HepG2 (cell line): ENCODE results near the gene DBN1. TPM values are rescaled to one million over a fixed set of nuclear protein-coding genes. Genes with fewer than 3 reads are reported as not detected.

ENCODE experiments used
- ATAC-seq: fragments of 200-7000 bp; cut with Tn5 transposase; 3 replicates; pipeline ENCODE4 v1.9.1; 2020; ENCODE audit warnings: mild to moderate bottlenecking, moderate library complexity
- BruUV-seq: library from RNA; stranded (reverse); fragments of 400-500 nt; replicated peaks from 2 replicates; lab custom pipeline; 2021; lab: Mats Ljungman, UMichigan
- CTCF ChIA-PET: fragments of 300-600 bp; formaldehyde crosslinking; extraction: SDS; loops from one replicate; lab custom pipeline; 2021; ENCODE audit warnings: low total read pairs, inconsistent platforms, low intra/inter-chr PET ratio; lab: Yijun Ruan, JAX
- POLR2A ChIA-PET: fragments of 350-600 bp; sonication (Branson Sonifier 250); formaldehyde crosslinking; loops from one replicate; lab custom pipeline; 2020; ENCODE audit warnings: antibody characterized with exemption, inconsistent platforms; lab: Yijun Ruan, JAX
- DNase-seq: peaks from one replicate; pipeline ENCODE4 v3.0.0-alpha.2; 2015; ENCODE audit warnings: low spot score
- FAIRE-seq: peaks from 3 replicates; lab custom pipeline; 2011; peaks lifted over from hg19 to GRCh38; lab: Jason Lieb, UNC
- H2AFZ ChIP-seq: one replicate; pipeline ENCODE4 v1.6.1; 2011; ENCODE audit warnings: low read length, inconsistent platforms
- H3K27ac ChIP-seq: fragments of 300-600 bp; 3 replicates; pipeline ENCODE4 v1.8.0; 2011; ENCODE audit warnings: mixed run types, mild to moderate bottlenecking, mixed read lengths, low read length, inconsistent platforms; ENCODE audit not compliant: insufficient read depth; ENCODE audit errors: extremely low read length
- H3K27me3 ChIP-seq, 2 experiments: fragments of 200-600 bp in 1 of 2; 2 replicates in 1 of 2; 3 replicates in 1 of 2; pipeline versions ENCODE4 v1.6.0 to v1.8.0; 2011; ENCODE audit warnings: low read length in 2 of 2, mild to moderate bottlenecking in 2 of 2, moderate library complexity in 2 of 2, inconsistent platforms in 1 of 2; ENCODE audit not compliant: insufficient read depth in 2 of 2, control insufficient read depth in 1 of 2
- H3K36me3 ChIP-seq, 2 experiments: fragments of 200-600 bp in 1 of 2; replicated peaks in 1 of 2; 2 replicates in 1 of 2; 3 replicates in 1 of 2; pipeline versions ENCODE4 v1.5.1 to v1.8.0; 2011; ENCODE audit warnings: low read length in 2 of 2, inconsistent platforms in 1 of 2; ENCODE audit not compliant: insufficient read depth in 2 of 2, control insufficient read depth in 1 of 2
- H3K4me1 ChIP-seq: 2 replicates; pipeline ENCODE4 v1.5.1; 2012; ENCODE audit warnings: low read length, inconsistent platforms; ENCODE audit not compliant: insufficient read depth
- H3K4me2 ChIP-seq: 2 replicates; pipeline ENCODE4 v1.6.0; 2011; ENCODE audit warnings: low read depth, low read length, inconsistent platforms
- H3K4me3 ChIP-seq, 3 experiments: fragments of 200-600 bp in 1 of 3; sonication (generic), shearing (Covaris generic) in 1 of 3; replicated peaks in 1 of 3; 2 replicates each; pipeline ENCODE4 v1.5.1; 2011 to 2016; ENCODE audit warnings: low read length in 3 of 3, inconsistent platforms in 2 of 3, low read depth in 2 of 3, mild to moderate bottlenecking in 2 of 3, control low read depth in 1 of 3, mixed read lengths in 1 of 3; ENCODE audit not compliant: insufficient read depth in 1 of 3
- H3K79me2 ChIP-seq: one replicate; pipeline ENCODE4 v1.6.1; 2011; ENCODE audit warnings: low read length, inconsistent platforms; ENCODE audit not compliant: insufficient read depth
- H3K9ac ChIP-seq: 2 replicates; pipeline ENCODE4 v1.6.0; 2011; ENCODE audit warnings: mild to moderate bottlenecking, low read depth, low read length, inconsistent platforms; ENCODE audit not compliant: insufficient read depth
- H3K9me3 ChIP-seq: 2 replicates; pipeline ENCODE4 v1.5.1; 2012; ENCODE audit warnings: mild to moderate bottlenecking, low read length
- H4K20me1 ChIP-seq: 2 replicates; pipeline ENCODE4 v1.6.0; 2011; ENCODE audit warnings: inconsistent platforms, mild to moderate bottlenecking, low read length, moderate library complexity; ENCODE audit not compliant: insufficient read depth
- AGO1 ChIP-seq: fragments of 200-400 bp; formaldehyde crosslinking; IDR thresholded peaks from 2 replicates; pipeline ENCODE4 v1.6.1; 2017; ENCODE audit warnings: mild to moderate bottlenecking, low read depth, low read length, moderate library complexity; ENCODE audit not compliant: poor library complexity, severe bottlenecking
- AGO2 ChIP-seq: fragments of 200-400 bp; formaldehyde crosslinking; optimal IDR thresholded peaks from 2 replicates; pipeline ENCODE3; 2017; ENCODE audit warnings: mild to moderate bottlenecking, low read depth, low read length, moderate library complexity
- KDM3A ChIP-seq: IDR thresholded peaks from 2 replicates; pipeline ENCODE4 v1.6.1; 2018; ENCODE audit warnings: low read depth, missing compliant biosample characterization
- KLF16 ChIP-seq, 2 experiments: sonication (generic) in 1 of 2; formaldehyde crosslinking in 1 of 2; IDR thresholded peaks; 2 replicates each; pipeline versions ENCODE4 v1.6.1 to v1.8.0; 2016 to 2023; ENCODE audit warnings: missing genetic modification reagents in 2 of 2, missing compliant biosample characterization in 1 of 2
- POLR2G ChIP-seq: fragments of 200-400 bp; formaldehyde crosslinking; IDR thresholded peaks from 2 replicates; pipeline ENCODE4 v1.6.1; 2018; ENCODE audit warnings: mild to moderate bottlenecking, low read depth, low read length, moderate library complexity
- RBM22 ChIP-seq: fragments of 200-400 bp; formaldehyde crosslinking; optimal IDR thresholded peaks from 2 replicates; pipeline ENCODE3; 2017; ENCODE audit warnings: mild to moderate bottlenecking, low read length, moderate library complexity
- REL ChIP-seq: sonication (generic); formaldehyde crosslinking; conservative IDR thresholded peaks from 2 replicates; pipeline ENCODE4 v1.8.0; 2022; ENCODE audit warnings: mild to moderate bottlenecking, missing genetic modification reagents, moderate library complexity
- RORA ChIP-seq: sonication (generic); formaldehyde crosslinking; IDR thresholded peaks from 2 replicates; pipeline ENCODE4 v1.5.0; 2020; ENCODE audit warnings: mild to moderate bottlenecking, missing genetic modification reagents, moderate library complexity
- ZNF296 ChIP-seq: sonication (generic); formaldehyde crosslinking; conservative IDR thresholded peaks from 2 replicates; pipeline ENCODE4 v1.5.0; 2020; ENCODE audit warnings: mild to moderate bottlenecking, missing genetic modification reagents
- ZNF354B ChIP-seq: sonication (generic); formaldehyde crosslinking; IDR thresholded peaks from 2 replicates; pipeline ENCODE4 v1.8.0; 2022; ENCODE audit warnings: mild to moderate bottlenecking, missing genetic modification reagents
- ZNF598 ChIP-seq: sonication (generic); formaldehyde crosslinking; IDR thresholded peaks from 2 replicates; pipeline ENCODE4 v1.5.1; 2020; ENCODE audit warnings: mild to moderate bottlenecking, missing genetic modification reagents, borderline replicate concordance
- ZNF660 ChIP-seq: sonication (generic); formaldehyde crosslinking; IDR thresholded peaks from 2 replicates; pipeline ENCODE4 v1.5.1; 2020; ENCODE audit warnings: mild to moderate bottlenecking, low read depth, missing genetic modification reagents, borderline replicate concordance
- ZNF720 ChIP-seq: sonication (generic); formaldehyde crosslinking; IDR thresholded peaks from 2 replicates; pipeline ENCODE4 v1.4.0; 2020; ENCODE audit warnings: missing genetic modification reagents
- WGBS: methylation state at CpG from one replicate; pipeline ENCODE4 v1.1.6; 2017; ENCODE audit warnings: low lambda C conversion rate; 5-methylcytosine and 5-hydroxymethylcytosine counted together
- in situ Hi-C: cut with HindIII; loops from 2 replicates; pipeline ENCODE4 v1.10.0; 2017; ENCODE audit warnings: low pct_unique_long_range_greater_than_20kb; ENCODE audit not compliant: extremely low pct_ligation_motif_present
- intact Hi-C: fragments of 100-400 bp; cut with micrococcal nuclease; formaldehyde crosslinking; loops from one replicate; pipeline ENCODE4 v1.10.0; 2022; ENCODE audit not compliant: unreplicated experiment
- polyA plus RNA-seq, 8 experiments: library from polyadenylated mRNA; depleted of rRNA in 3 of 8; stranded (reverse) in 7 of 8; unstranded in 1 of 8; fragments of >200 nt; fragmentation: Illumina TruSeq in 4 of 8; extraction: Trizol in 4 of 8; gene quantifications; 2 replicates each; pipeline versions ENCODE4 v1.2.1 to v1.2.3, GENCODE V29; 2011 to 2016; ENCODE audit warnings: low read depth in 4 of 8, missing spikeins in 1 of 8, mixed read lengths in 1 of 8; ENCODE audit not compliant: insufficient read depth in 1 of 8
- total RNA-seq, 5 experiments: library from RNA; depleted of rRNA; stranded (reverse); fragments of >200 nt; fragmentation: Illumina TruSeq; extraction: Trizol; gene quantifications; 2 replicates each; pipeline ENCODE4 v1.2.3, GENCODE V29; 2016; ENCODE audit warnings: low read depth in 1 of 5
- TF ChIP-seq, protein P1 (sequence below): sonication (generic); formaldehyde crosslinking; IDR thresholded peaks from 2 replicates; pipeline ENCODE4 v1.5.0; 2020; ENCODE audit warnings: missing genetic modification reagents
- TF ChIP-seq, protein P2 (sequence below): sonication (generic); formaldehyde crosslinking; IDR thresholded peaks from 2 replicates; pipeline ENCODE4 v1.4.0; 2020; ENCODE audit warnings: missing genetic modification reagents, low read depth, mild to moderate bottlenecking, borderline replicate concordance
- TF ChIP-seq, protein P3 (sequence below): sonication (generic); formaldehyde crosslinking; IDR thresholded peaks from 2 replicates; pipeline ENCODE4 v1.5.1; 2020; ENCODE audit warnings: mild to moderate bottlenecking, missing genetic modification reagents

DBN1 gene
- total and polyA plus RNA-seq, 2 of the 13 experiments (the other 11 are each of a cell fraction or from before 2014, with no cell fraction given), result 27.0 to 37.3 TPM

DNA sequence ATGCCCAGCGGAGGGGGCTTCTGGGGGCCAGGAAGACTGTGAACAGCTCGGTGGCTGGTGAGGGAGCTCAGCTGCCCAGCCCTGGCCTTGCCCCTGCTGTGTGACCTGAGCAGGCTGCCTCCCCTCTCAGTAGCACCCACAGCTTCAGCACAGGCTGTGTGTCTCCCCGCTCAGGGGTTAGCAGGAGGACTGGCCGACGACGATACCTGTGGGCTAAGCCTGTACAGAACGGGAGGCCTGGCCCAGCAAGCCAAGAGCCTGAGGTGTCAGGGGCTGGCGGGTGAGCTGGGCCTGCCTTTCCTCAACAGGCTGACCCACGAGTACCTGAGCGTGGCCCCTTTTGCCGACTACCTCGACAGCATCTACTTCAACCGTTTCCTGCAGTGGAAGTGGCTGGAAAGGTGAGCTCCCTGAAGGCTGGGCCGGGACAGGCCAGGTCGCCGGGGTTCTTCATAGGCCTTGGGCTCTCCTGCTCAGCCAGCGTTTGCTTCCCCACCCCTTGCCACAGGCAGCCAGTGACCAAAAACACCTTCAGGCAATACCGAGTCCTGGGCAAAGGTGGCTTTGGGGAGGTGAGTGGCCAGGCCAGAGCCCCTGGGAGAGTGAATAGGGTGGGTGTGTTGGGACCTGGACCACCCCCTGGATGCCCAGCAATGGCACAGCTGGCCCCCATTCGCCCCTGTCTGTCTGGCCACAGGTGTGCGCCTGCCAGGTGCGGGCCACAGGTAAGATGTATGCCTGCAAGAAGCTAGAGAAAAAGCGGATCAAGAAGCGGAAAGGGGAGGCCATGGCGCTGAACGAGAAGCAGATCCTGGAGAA, 40.4 kb downstream of the DBN1 start:
- no peak for DNase-seq
- POLR2A ChIA-PET, result interaction anchor here (0.7 kb wide), 1 partner anchor 65 kb away, joined by 3 read pairs; the partner anchor contains the start of gene PDLIM7
- H2AFZ ChIP-seq, result no peak overlapping the region
- no peaks in the 10 kb centered on the region for H3K27me3 ChIP-seq
- FAIRE-seq, result no peak
- H3K4me1 ChIP-seq, result peaks cover 46% of the 10 kb centered on the region
- H3K9ac ChIP-seq, result no peak overlapping the region
- CTCF ChIA-PET, result no interaction called here
- intact Hi-C loops (no loop called here), in situ Hi-C loops (no loop called here)
- BruUV-seq, result no TSS peak
- no peaks in the 10 kb centered on the region for H4K20me1 ChIP-seq
- no peak for TF ChIP-seq ZNF660 (CRISPR knock-in tag)
- 0 out of 2 replicates have a peak, but pooled peaks have one; percentile 34 for TF ChIP-seq POLR2G
- peak; percentile 24 for TF ChIP-seq AGO1
- TF ChIP-seq RBM22, result peak; percentile 69
- TF ChIP-seq, protein P1, sequence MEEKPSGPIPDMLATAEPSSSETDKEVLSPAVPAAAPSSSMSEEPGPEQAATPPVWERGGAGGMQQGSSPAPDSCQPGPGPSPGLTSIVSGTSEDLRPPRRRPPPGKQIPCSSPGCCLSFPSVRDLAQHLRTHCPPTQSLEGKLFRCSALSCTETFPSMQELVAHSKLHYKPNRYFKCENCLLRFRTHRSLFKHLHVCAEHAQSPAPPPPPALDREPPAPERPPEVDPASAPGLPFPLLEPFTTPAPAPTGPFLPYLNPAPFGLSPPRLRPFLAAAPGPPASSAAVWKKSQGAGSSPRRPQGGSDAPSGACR, result no peak
- no peak for TF ChIP-seq REL (CRISPR knock-in tag)
- TF ChIP-seq ZNF296, result no peak
- TF ChIP-seq KDM3A, result no peak
- TF ChIP-seq ZNF354B (CRISPR knock-in tag), result no peak
- TF ChIP-seq AGO2, result peak; percentile 79
- TF ChIP-seq, protein P2, sequence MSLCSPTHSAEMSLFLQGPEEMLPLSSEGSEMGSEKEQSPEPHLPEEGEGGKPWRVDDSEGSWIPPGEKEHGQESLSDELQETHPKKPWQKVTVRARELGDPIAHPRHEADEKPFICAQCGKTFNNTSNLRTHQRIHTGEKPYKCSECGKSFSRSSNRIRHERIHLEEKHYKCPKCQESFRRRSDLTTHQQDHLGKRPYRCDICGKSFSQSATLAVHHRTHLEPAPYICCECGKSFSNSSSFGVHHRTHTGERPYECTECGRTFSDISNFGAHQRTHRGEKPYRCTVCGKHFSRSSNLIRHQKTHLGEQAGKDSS (CRISPR knock-in tag), result no peak
- TF ChIP-seq ZNF720 (CRISPR knock-in tag), result no peak
- TF ChIP-seq, protein P3, sequence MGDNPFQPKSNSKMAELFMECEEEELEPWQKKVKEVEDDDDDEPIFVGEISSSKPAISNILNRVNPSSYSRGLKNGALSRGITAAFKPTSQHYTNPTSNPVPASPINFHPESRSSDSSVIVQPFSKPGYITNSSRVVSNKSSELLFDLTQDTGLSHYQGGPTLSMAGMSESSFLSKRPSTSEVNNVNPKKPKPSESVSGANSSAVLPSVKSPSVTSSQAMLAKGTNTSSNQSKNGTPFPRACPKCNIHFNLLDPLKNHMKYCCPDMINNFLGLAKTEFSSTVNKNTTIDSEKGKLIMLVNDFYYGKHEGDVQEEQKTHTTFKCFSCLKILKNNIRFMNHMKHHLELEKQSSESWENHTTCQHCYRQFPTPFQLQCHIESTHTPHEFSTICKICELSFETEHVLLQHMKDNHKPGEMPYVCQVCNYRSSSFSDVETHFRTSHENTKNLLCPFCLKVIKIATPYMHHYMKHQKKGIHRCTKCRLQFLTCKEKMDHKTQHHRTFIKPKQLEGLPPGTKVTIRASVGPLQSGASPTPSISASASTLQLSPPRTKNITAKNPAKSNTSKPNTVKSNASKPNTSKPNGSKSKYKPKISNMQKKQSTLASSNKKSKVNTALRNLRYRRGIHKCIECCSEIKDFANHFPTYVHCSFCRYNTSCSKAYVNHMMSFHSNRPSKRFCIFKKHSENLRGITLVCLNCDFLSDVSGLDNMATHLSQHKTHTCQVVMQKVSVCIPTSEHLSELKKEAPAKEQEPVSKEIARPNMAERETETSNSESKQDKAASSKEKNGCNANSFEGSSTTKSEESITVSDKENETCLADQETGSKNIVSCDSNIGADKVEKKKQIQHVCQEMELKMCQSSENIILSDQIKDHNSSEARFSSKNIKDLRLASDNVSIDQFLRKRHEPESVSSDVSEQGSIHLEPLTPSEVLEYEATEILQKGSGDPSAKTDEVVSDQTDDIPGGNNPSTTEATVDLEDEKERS (CRISPR knock-in tag), result no peak
- TF ChIP-seq RORA (CRISPR knock-in tag), result no peak
- TF ChIP-seq KLF16 (CRISPR knock-in tag; IDR thresholded peaks at IDR 0.05), result no peak
- TF ChIP-seq ZNF598, result no peak
- no peak for ATAC-seq
- no peaks in the 10 kb centered on the region for H3K9me3 ChIP-seq
- H3K79me2 ChIP-seq, result peaks cover 3% of the 10 kb centered on the region
- H3K4me3 ChIP-seq, result no peak overlapping the region
- peaks cover 22 to 27% of the 10 kb centered on the region in 2 experiments; a peak in 4 of 5 replicates for H3K36me3 ChIP-seq
- H3K27ac ChIP-seq, result no peak overlapping the region
- WGBS, result 100% methylated on average over 12 of the region's 25 CpGs
- H3K4me2 ChIP-seq, result no peak overlapping the region
